GM12864 (cell line): Measurements from ENCODE around the gene CRYBB1.
A peak's percentile ranks its signal among the peaks of the same experiment; 100 is the strongest.

Source experiments
- DNase-seq: peaks from one replicate; pipeline ENCODE4 v3.0.0-alpha.2; 2011; ENCODE audit warnings: low read depth
- H3K4me3 ChIP-seq: 2 replicates; pipeline ENCODE4 v1.5.1; 2011; ENCODE audit warnings: mild to moderate bottlenecking, low read depth, low read length, control low read depth
- TF ChIP-seq, protein P1 (sequence below): IDR thresholded peaks from 2 replicates; pipeline ENCODE4 v1.5.1; 2011; ENCODE audit warnings: low read depth, mild to moderate bottlenecking, moderate library complexity, low read length, control low read depth, inconsistent platforms; ENCODE audit errors: missing control alignments

CRYBB1 gene

DNA sequence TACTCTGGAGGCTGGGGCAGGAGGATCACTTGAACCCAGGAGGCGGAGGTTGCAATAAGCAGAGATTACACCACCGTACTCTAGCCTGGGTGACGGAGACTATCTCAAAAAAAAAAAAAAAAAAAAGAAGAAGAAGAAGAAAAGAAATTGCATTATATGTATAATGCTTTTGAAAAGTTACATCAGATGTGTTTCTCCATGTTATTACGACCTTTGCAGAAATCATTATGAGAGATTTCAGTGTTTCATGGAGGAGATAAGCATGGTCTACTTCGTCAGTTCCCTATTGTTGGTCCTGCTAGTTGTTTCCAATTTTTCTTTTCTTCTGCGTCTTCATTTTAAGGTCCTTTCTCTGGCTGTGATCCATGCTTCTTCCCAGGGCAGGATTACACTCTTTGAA, 42.5 kb upstream of the CRYBB1 start:
- DNase-seq: no peak
- no peak overlapping the region for H3K4me3 ChIP-seq
- TF ChIP-seq, protein P1, sequence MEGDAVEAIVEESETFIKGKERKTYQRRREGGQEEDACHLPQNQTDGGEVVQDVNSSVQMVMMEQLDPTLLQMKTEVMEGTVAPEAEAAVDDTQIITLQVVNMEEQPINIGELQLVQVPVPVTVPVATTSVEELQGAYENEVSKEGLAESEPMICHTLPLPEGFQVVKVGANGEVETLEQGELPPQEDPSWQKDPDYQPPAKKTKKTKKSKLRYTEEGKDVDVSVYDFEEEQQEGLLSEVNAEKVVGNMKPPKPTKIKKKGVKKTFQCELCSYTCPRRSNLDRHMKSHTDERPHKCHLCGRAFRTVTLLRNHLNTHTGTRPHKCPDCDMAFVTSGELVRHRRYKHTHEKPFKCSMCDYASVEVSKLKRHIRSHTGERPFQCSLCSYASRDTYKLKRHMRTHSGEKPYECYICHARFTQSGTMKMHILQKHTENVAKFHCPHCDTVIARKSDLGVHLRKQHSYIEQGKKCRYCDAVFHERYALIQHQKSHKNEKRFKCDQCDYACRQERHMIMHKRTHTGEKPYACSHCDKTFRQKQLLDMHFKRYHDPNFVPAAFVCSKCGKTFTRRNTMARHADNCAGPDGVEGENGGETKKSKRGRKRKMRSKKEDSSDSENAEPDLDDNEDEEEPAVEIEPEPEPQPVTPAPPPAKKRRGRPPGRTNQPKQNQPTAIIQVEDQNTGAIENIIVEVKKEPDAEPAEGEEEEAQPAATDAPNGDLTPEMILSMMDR: no peak

DNA sequence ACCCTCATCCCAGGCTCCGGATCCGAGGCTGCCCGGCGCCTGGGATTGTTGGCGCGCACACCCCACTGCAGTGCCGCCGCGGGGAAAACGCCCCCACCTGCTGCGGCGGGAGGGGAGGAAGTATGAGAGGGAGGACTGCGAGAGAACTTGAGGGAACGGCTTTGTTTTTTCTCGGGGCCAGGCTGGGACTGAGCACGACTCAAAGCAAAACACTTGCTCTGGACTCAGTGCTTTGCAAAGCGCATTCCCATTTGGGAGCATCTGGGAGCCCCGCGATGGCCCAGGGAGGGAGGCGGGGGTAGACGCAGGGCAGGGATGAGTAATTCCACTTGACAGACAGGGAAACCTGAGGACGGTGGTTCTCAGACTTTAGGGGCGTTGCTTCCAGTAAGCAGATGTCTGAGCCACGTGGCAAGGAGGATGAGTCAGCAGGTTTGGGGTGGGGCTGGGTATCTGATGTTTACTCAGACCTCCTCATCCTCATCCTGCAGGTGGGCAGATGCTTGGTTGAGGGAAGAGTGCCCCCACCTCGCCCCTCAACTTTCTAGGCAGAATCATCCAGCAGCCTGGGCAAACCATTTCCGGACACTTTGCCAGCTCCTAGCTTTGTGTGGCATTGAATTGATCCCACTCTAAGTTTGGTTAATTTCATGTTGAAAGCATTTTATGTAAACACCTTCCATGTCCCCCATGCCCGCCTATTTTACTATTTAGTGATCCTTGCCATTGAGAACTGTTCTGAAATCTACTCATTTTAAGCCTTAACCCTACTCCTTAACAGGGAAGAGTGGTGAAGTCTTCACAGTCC, 41.0 kb upstream of the CRYBB1 start:
- TF ChIP-seq, protein P1: no peak
- peak; percentile 72 for DNase-seq
- H3K4me3 ChIP-seq: peak overlapping the region; percentile 18

DNA sequence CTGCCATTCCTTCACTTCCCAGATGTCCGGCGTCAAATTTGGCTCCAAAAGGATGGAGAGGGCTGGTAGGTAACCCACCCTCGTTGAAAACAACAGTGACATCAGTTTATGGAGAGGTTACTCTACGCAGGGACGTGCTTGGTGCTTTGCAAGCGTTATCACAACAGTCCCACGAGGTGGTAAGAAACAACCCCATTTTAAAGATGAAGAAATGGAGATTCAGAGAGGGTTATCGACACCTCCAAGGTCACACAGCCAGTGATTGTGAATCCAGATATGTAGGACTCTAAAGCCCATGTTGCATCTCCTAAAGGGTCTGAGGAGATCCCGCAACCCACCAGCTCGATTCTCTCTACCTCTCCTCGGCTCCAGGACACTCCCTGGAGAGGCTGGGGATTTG, 40.3 kb upstream of the CRYBB1 start:
- DNase-seq: no peak
- TF ChIP-seq, protein P1: no peak
- H3K4me3 ChIP-seq: peak overlapping the region; percentile 18

DNA sequence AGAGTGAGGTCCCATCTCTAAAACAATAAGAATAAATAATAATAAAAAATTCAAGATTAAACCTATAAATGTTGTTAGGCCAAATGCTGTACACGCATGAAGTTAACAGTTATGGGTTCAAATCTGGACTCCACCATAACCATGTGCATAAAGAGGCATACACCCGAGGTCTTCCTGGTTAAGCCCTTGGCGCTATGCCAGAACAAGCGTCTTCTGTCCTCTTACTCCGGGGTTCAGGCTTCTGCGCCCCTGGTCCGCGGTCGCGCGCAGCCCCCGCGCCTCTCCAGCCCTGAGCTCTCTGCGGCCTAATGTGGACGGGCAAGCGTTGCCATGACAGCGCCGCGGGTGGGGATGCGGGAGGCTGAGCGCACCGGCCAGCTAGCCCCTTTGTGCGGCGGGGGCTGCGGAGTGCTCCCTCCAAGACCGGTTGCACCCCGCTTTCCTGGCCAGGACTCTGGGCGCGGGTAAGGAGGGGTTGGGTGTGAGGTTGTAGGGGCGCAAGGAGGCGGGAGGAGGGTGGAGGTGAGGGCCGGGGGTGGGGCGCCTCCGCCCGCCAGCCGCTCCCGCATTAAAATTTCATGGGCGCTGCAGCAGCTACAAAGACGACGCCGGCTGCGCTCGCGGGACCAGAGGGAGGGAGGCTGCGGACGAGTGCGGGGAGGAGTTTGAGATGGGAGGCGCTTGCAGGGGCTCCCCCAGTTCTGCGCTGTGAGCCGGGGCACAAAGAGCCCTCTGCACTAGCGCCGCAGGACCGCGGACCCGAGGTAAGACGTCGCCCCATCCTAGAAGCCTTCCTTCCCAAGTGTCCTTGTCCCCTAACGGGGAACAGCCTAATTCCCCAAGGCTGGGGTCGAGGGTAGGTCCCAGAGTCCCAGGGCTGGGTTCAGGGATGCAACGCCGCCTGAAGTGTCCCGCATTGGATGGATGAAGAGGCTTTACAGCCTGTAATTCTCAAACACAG, 39.3 kb upstream of the CRYBB1 start, which contains the start of gene MIAT:
Gene MIAT (plus strand): TSS at position 698 of the 961 bp plus-strand sequence.
- peak within 1 kb of the TSS; percentile 52 for H3K4me3 ChIP-seq
- DNase-seq: no peak
- TF ChIP-seq, protein P1: no peak

DNA sequence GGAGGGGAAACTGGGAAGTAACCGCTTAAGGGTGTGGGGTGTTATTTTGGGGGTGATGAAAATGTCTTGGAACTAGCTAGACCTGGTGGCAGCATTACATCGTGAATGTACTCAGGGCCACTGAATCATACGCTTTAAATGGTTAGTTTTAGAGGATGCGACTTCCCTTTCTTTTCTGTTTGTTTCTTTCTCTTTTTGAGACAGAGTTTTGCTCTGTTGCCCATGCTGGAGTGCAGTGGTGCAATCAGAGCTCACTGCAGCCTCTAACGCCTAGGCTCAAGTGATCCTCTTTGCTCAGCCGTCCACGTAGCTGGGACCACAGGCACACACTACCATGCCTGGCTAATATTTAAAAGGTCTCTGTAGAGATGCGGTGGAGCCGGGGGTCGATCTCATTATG, 34.0 kb upstream of the CRYBB1 start:
- H3K4me3 ChIP-seq: no peak overlapping the region
- no peak for DNase-seq
- TF ChIP-seq, protein P1: no peak

DNA sequence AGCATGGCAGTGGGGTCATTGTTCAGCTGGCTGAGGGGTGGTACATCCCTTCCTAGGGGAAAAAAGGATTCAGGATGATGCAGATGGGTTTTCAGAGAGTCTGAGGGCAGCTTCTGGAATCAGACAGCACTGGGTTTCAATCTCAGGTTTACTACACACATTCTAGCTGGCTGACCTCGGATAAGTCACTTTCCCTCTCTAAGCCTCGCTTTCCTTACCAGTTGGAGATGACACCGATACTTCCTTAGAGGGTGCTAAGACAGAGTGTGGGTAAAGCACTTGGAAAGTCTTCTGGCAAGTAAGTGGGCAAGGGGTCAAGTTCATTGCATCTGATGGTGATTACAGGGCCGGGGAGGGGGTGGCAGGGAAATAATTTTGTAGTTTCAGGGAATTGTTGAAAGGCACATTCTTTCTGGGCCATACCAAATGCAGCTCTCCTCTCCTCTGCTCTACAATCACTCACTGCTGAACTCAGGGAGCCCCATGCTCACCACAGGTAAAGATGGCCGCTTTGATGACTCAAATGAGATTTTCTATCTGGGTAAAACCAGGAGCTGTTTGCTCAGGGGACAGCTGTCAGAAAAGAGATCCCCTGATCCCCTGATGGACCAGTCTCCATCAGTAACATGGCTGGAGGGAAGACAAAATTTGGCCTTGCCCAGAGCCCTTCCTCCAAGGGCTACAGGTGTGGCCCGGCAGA, 33.0 kb upstream of the CRYBB1 start:
- TF ChIP-seq, protein P1: no peak
- H3K4me3 ChIP-seq: no peak overlapping the region
- no peak for DNase-seq
